Endothelial cell of umbilical vein (primary cell): ENCODE data around the gene NANOS3. TPM values are rescaled to one million over a fixed set of nuclear protein-coding genes. Genes with fewer than 3 reads are reported as not detected.

ENCODE experiments used
- BruUV-seq: library from RNA; stranded (reverse); fragments of 400-500 nt; replicated peaks from 2 replicates; lab custom pipeline; 2021; lab: Mats Ljungman, UMichigan
- CTCF ChIA-PET: fragments of 300-600, 350-600 bp; sonication (Branson Sonifier 250); formaldehyde crosslinking; loops from one replicate; lab custom pipeline; 2021; ENCODE audit warnings: antibody characterized with exemption, inconsistent platforms; lab: Charles Lee
- POLR2A ChIA-PET: fragments of 300-600, 350-600 bp; sonication (Branson Sonifier 250); formaldehyde crosslinking; loops from one replicate; lab custom pipeline; 2021; ENCODE audit warnings: antibody characterized with exemption, inconsistent platforms; lab: Charles Lee
- DNase-seq: peaks from one replicate; pipeline ENCODE4 v3.0.0-alpha.2; 2011; ENCODE audit warnings: low read depth, low spot score
- FAIRE-seq: peaks from 2 replicates; lab custom pipeline; 2011; peaks lifted over from hg19 to GRCh38; lab: Jason Lieb, UNC
- H2AFZ ChIP-seq: 2 replicates; pipeline ENCODE4 v1.6.0; 2012; ENCODE audit warnings: low read depth, low read length, control low read depth, inconsistent platforms
- H3K27ac ChIP-seq: 2 replicates; pipeline ENCODE4 v1.5.1; 2011; ENCODE audit warnings: low read depth, mild to moderate bottlenecking, control low read depth, low read length, moderate library complexity; ENCODE audit not compliant: insufficient read depth
- H3K27me3 ChIP-seq, 2 experiments: 2 replicates each; pipeline versions ENCODE4 v1.6.0 to v1.6.1; 2011; ENCODE audit warnings: low read length in 2 of 2, mixed read lengths in 1 of 2; ENCODE audit not compliant: control insufficient read depth in 2 of 2, insufficient read depth in 2 of 2
- H3K36me3 ChIP-seq, 2 experiments: 2 replicates in 1 of 2; 3 replicates in 1 of 2; pipeline ENCODE4 v1.5.1; 2011; ENCODE audit warnings: low read length in 2 of 2, mild to moderate bottlenecking in 1 of 2, moderate library complexity in 1 of 2; ENCODE audit not compliant: control insufficient read depth in 2 of 2, insufficient read depth in 2 of 2; ENCODE audit errors: extremely low read depth in 1 of 2
- H3K4me1 ChIP-seq: 3 replicates; pipeline ENCODE4 v1.5.1; 2011; ENCODE audit warnings: mild to moderate bottlenecking, low read length; ENCODE audit not compliant: control insufficient read depth, insufficient read depth; ENCODE audit errors: extremely low read depth
- H3K4me2 ChIP-seq: 2 replicates; pipeline ENCODE4 v1.6.1; 2011; ENCODE audit warnings: low read length, control low read depth, mixed read lengths; ENCODE audit not compliant: insufficient read depth
- H3K4me3 ChIP-seq, 3 experiments: fragments of 200-600 bp in 1 of 3; sonication (generic), shearing (Covaris generic) in 1 of 3; replicated peaks in 1 of 3; 2 replicates each; pipeline ENCODE4 v1.5.1; 2011 to 2016; ENCODE audit warnings: control low read depth in 3 of 3, low read length in 3 of 3, mild to moderate bottlenecking in 2 of 3, inconsistent platforms in 1 of 3, low read depth in 1 of 3, moderate library complexity in 1 of 3; ENCODE audit not compliant: insufficient read depth in 1 of 3
- H3K79me2 ChIP-seq: 2 replicates; pipeline ENCODE4 v1.6.0; 2012; ENCODE audit warnings: low read length, inconsistent platforms; ENCODE audit not compliant: control insufficient read depth, insufficient read depth
- H3K9ac ChIP-seq: replicated peaks from 2 replicates; pipeline ENCODE3; 2011; ENCODE audit warnings: low read length, control low read depth; ENCODE audit not compliant: insufficient read depth; ENCODE audit errors: extremely low read depth
- H3K9me1 ChIP-seq: replicated peaks from 3 replicates; pipeline ENCODE4 v1.6.0; 2011; ENCODE audit warnings: mild to moderate bottlenecking, low read length; ENCODE audit not compliant: control insufficient read depth, insufficient read depth; ENCODE audit errors: extremely low read depth
- H3K9me3 ChIP-seq: replicated peaks from 2 replicates; pipeline ENCODE4 v1.5.1; 2012; ENCODE audit warnings: low read length, inconsistent platforms; ENCODE audit not compliant: control insufficient read depth, insufficient read depth
- H4K20me1 ChIP-seq: replicated peaks from 2 replicates; pipeline ENCODE3; 2011; ENCODE audit warnings: mild to moderate bottlenecking, low read length; ENCODE audit not compliant: control insufficient read depth, insufficient read depth; ENCODE audit errors: extremely low read depth
- CTCF ChIP-seq, 2 donors: IDR thresholded peaks; 1 replicate in 1 of 2; 2 replicates in 1 of 2; pipeline ENCODE4 v1.5.1; 2011; ENCODE audit warnings: low read length in 2 of 2, mild to moderate bottlenecking in 2 of 2, moderate library complexity in 2 of 2, control low read depth in 1 of 2, inconsistent platforms in 1 of 2, low read depth in 1 of 2; ENCODE audit not compliant: insufficient read depth in 1 of 2; ENCODE audit errors: extremely low read depth in 1 of 2
- EZH2 ChIP-seq: IDR thresholded peaks from 2 replicates; pipeline ENCODE4 v1.6.1; 2012; ENCODE audit warnings: borderline replicate concordance, low read depth, mild to moderate bottlenecking, moderate library complexity, low read length, inconsistent platforms; ENCODE audit not compliant: severe bottlenecking
- FOS ChIP-seq: IDR thresholded peaks from 2 replicates; pipeline ENCODE4 v1.6.1; 2011; ENCODE audit warnings: mild to moderate bottlenecking, low read length, moderate library complexity, borderline replicate concordance; ENCODE audit not compliant: insufficient read depth
- GATA2 ChIP-seq: IDR thresholded peaks from 2 replicates; pipeline ENCODE4 v1.7.0; 2011; ENCODE audit warnings: low read depth, mild to moderate bottlenecking, moderate library complexity, mixed read lengths, low read length; ENCODE audit not compliant: insufficient read length, insufficient read depth
- JUN ChIP-seq: IDR thresholded peaks from 2 replicates; pipeline ENCODE4 v1.6.1; 2011; ENCODE audit warnings: borderline replicate concordance, low read depth; ENCODE audit not compliant: insufficient read length, insufficient read depth
- MAX ChIP-seq: IDR thresholded peaks from 2 replicates; pipeline ENCODE4 v1.6.1; 2011; ENCODE audit not compliant: insufficient read depth, insufficient read length
- MYC ChIP-seq: IDR thresholded peaks from one replicate; pipeline ENCODE4 v1.6.1; 2011; ENCODE audit warnings: mild to moderate bottlenecking, low read depth, low read length
- POLR2A ChIP-seq: IDR thresholded peaks from 2 replicates; pipeline ENCODE4 v1.6.1; 2012; ENCODE audit warnings: low read depth, mild to moderate bottlenecking, control low read depth, low read length
- POLR2AphosphoS5 ChIP-seq: IDR thresholded peaks from 2 replicates; pipeline ENCODE4 v1.6.1; 2012; ENCODE audit warnings: low read depth, mild to moderate bottlenecking, control low read depth, low read length, moderate library complexity; ENCODE audit not compliant: insufficient read depth
- dilution Hi-C: fragments of 300-500 bp; cut with MboI; formaldehyde crosslinking; loops from one replicate; pipeline ENCODE4 v1.15.0; 2019; ENCODE audit warnings: low sequenced_read_pairs; ENCODE audit not compliant: extremely low pct_ligation_motif_present
- intact Hi-C: fragments of 100-400 bp; cut with micrococcal nuclease; formaldehyde crosslinking; loops from one replicate; pipeline ENCODE4 v1.10.0; 2022
- polyA plus RNA-seq, 4 experiments: library from polyadenylated mRNA; depleted of rRNA in 3 of 4; stranded (reverse) in 3 of 4; unstranded in 1 of 4; fragments of >200 nt; gene quantifications; 2 replicates each; pipeline versions ENCODE4 v1.2.1 to v1.2.3, GENCODE V29; 2011 to 2012; ENCODE audit warnings: missing spikeins in 1 of 4
- total RNA-seq: library from RNA; stranded (reverse); gene quantifications from 2 replicates; pipeline ENCODE4 v1.2.3, GENCODE V29; 2021

Gene NANOS3
- total and polyA plus RNA-seq, 2 donors (not counting 3 experiments of a cell fraction or from before 2014, with no cell fraction given), result 1.0 to 4.4 TPM

GRCh38 chr19:13890136-13890535, 13.2 kb downstream of the NANOS3 start:
- Histone ChIP-seq H2AFZ (no peak overlapping the region), H3K36me3 (no peaks in the 10 kb centered on the region), H3K4me2 (no peak overlapping the region), H3K4me3 (no peak overlapping the region), H3K79me2 (no peaks in the 10 kb centered on the region), H3K9me1 (no peaks in the 10 kb centered on the region), H3K9me3 (no peaks in the 10 kb centered on the region), H3K27ac (no peak overlapping the region), H3K4me1 (peaks cover 5% of the 10 kb centered on the region), H3K9ac (no peak overlapping the region), H4K20me1 (no peaks in the 10 kb centered on the region), H3K27me3 (no peaks in the 10 kb centered on the region)
- CTCF ChIA-PET, result interaction anchor here (1.2 kb wide), 1 partner anchor 9 kb away, joined by 4 read pairs; no protein-coding TSS in a partner anchor
- TF ChIP-seq EZH2, result no peak
- TF ChIP-seq POLR2A, result no peak
- no peak for TF ChIP-seq FOS
- no peak for TF ChIP-seq GATA2
- TF ChIP-seq MAX, result no peak
- no peak for TF ChIP-seq CTCF (IDR thresholded peaks at IDR 0.05; ENCODE audit: extremely low read depth in 1 of 2, insufficient read depth in 1 of 2, low read depth in 1 of 2, low read length in 2 of 2)
- no peak for TF ChIP-seq JUN
- no peak for TF ChIP-seq MYC
- no peak for TF ChIP-seq POLR2AphosphoS5
- BruUV-seq, result no TSS peak
- FAIRE-seq (no peak), DNase-seq (no peak)
- intact Hi-C loops, result no loop called here
- dilution Hi-C loops, result no loop called here
- POLR2A ChIA-PET, result no interaction called here
